ENCODE measurements around the gene FANCG. TPM values are rescaled to one million over a fixed set of nuclear protein-coding genes. Genes with fewer than 3 reads are reported as not detected.

FANCG gene
- total and polyA plus RNA-seq, 4 donors, result 7.2 to 20.6 (median 15.3) TPM

DNA sequence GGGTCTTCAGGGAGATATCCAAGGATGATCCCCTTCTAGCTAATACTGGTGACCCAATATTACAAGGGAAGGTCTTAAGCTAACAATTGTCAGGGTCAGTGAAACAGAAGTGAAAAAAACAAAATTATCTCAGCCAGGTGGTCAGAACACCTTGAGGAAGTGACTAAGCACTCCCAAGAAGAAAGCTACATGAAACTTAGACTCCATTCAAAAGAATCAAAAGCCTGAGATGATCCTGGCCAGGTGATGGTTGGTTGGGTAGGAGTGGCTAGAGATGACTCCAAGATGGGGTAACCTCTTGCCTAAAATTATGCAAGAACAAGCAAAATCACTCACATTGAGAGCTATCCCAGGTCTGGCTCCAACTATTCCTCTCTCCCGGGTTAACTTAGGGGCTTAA, 12.7 kb downstream of the FANCG start:
- ATAC-seq (ENCODE audit: insufficient read depth, low FRiP score), result no peak
- no peak overlapping the region for H3K4me3 ChIP-seq
- TF ChIP-seq CTCF (IDR thresholded peaks at IDR 0.05; ENCODE audit: control extremely low read depth, extremely low read depth), result no peak
- peaks cover 46 to 52% (median 50%) of the 10 kb centered on the region in 4 donors for H3K36me3 ChIP-seq (ENCODE audit: control insufficient read depth in 4 of 4, insufficient read depth in 4 of 4, low read length in 4 of 4)
- DNase-seq, result no peak
- no peaks in the 10 kb centered on the region for H3K27me3 ChIP-seq (ENCODE audit: control insufficient read depth in 3 of 3, insufficient read depth in 3 of 3, low read length in 2 of 3)
- WGBS, 2 donors, result 96 to 98% methylated on average over 1 of the region's 1 CpG
- H3K27ac ChIP-seq (ENCODE audit: low read depth in 1 of 2, low read length in 1 of 2), result no peak overlapping the region
- no peaks in the 10 kb centered on the region for H3K9me3 ChIP-seq (ENCODE audit: control insufficient read depth in 4 of 4, insufficient read depth in 3 of 4, low read length in 3 of 4)
- no peak overlapping the region for H3K9ac ChIP-seq (ENCODE audit: insufficient read depth in 1 of 2, low read length in 2 of 2)
- peaks cover 6 to 23% (median 18%) of the 10 kb centered on the region in 5 donors for H3K4me1 ChIP-seq (ENCODE audit: control insufficient read depth in 5 of 5, insufficient read depth in 5 of 5, low read length in 5 of 5)

GRCh38 chr9:35060548-35061207, 19.1 kb downstream of the FANCG start:
- ATAC-seq (ENCODE audit: insufficient read depth, low FRiP score) (no peak), DNase-seq (no peak)
- Histone ChIP-seq H3K27me3 (ENCODE audit: control insufficient read depth in 3 of 3, insufficient read depth in 3 of 3, low read length in 2 of 3) (no peaks in the 10 kb centered on the region), H3K9me3 (ENCODE audit: control insufficient read depth in 4 of 4, insufficient read depth in 3 of 4, low read length in 3 of 4) (no peaks in the 10 kb centered on the region), H3K9ac (ENCODE audit: insufficient read depth in 1 of 2, low read length in 2 of 2) (no peak overlapping the region), H3K27ac (ENCODE audit: low read depth in 1 of 2, low read length in 1 of 2) (no peak overlapping the region), H3K4me3 (no peak overlapping the region), H3K36me3 (ENCODE audit: control insufficient read depth in 4 of 4, insufficient read depth in 4 of 4, low read length in 4 of 4) (peaks cover 77 to 92% (median 90%) of the 10 kb centered on the region in 4 donors), H3K4me1 (ENCODE audit: control insufficient read depth in 5 of 5, insufficient read depth in 5 of 5, low read length in 5 of 5) (no peaks in the 10 kb centered on the region)
- WGBS, 2 donors, result 95 to 96% methylated on average over 11 of the region's 11 CpGs
- TF ChIP-seq CTCF (IDR thresholded peaks at IDR 0.05; ENCODE audit: control extremely low read depth, extremely low read depth), result no peak

DNA sequence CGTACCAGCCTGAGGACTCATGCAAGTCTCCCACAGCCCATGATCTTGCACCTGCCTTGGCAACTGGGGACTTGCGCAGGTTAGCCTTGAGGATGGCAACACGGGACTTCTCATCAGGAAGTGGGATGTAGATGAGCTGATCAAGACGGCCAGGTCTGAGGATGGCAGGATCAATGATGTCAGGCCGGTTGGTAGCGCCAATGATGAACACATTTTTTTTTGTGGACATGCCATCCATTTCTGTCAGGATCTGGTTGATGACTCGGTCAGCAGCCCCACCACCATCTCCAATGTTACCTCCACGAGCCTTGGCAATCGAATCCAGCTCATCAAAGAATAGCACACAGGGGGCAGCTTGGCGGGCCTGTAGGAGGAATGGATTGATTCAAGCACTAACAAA, 20.3 kb downstream of the FANCG start:
- Histone ChIP-seq H3K27ac (ENCODE audit: low read depth in 1 of 2, low read length in 1 of 2) (no peak overlapping the region), H3K4me3 (no peak overlapping the region), H3K27me3 (ENCODE audit: control insufficient read depth in 3 of 3, insufficient read depth in 3 of 3, low read length in 2 of 3) (no peaks in the 10 kb centered on the region), H3K4me1 (ENCODE audit: control insufficient read depth in 5 of 5, insufficient read depth in 5 of 5, low read length in 5 of 5) (no peaks in the 10 kb centered on the region), H3K36me3 (ENCODE audit: control insufficient read depth in 4 of 4, insufficient read depth in 4 of 4, low read length in 4 of 4) (peaks cover 67 to 91% (median 81%) of the 10 kb centered on the region in 4 donors), H3K9ac (ENCODE audit: insufficient read depth in 1 of 2, low read length in 2 of 2) (no peak overlapping the region), H3K9me3 (ENCODE audit: control insufficient read depth in 4 of 4, insufficient read depth in 3 of 4, low read length in 3 of 4) (no peaks in the 10 kb centered on the region)
- 94% methylated on average over 10 of the region's 10 CpGs for WGBS, 2 donors
- TF ChIP-seq CTCF (IDR thresholded peaks at IDR 0.05; ENCODE audit: control extremely low read depth, extremely low read depth), result no peak
- ATAC-seq (ENCODE audit: insufficient read depth, low FRiP score) (no peak), DNase-seq (no peak)

GRCh38 chr9:35057271-35057620, 22.5 kb downstream of the FANCG start:
- Histone ChIP-seq H3K36me3 (ENCODE audit: control insufficient read depth in 4 of 4, insufficient read depth in 4 of 4, low read length in 4 of 4) (peaks cover 51 to 78% (median 66%) of the 10 kb centered on the region in 4 donors), H3K27me3 (ENCODE audit: control insufficient read depth in 3 of 3, insufficient read depth in 3 of 3, low read length in 2 of 3) (no peaks in the 10 kb centered on the region), H3K4me3 (no peak overlapping the region), H3K4me1 (ENCODE audit: control insufficient read depth in 5 of 5, insufficient read depth in 5 of 5, low read length in 5 of 5) (no peaks in the 10 kb centered on the region), H3K27ac (ENCODE audit: low read depth in 1 of 2, low read length in 1 of 2) (no peak overlapping the region), H3K9me3 (ENCODE audit: control insufficient read depth in 4 of 4, insufficient read depth in 3 of 4, low read length in 3 of 4) (no peaks in the 10 kb centered on the region), H3K9ac (ENCODE audit: insufficient read depth in 1 of 2, low read length in 2 of 2) (no peak overlapping the region)
- TF ChIP-seq CTCF (IDR thresholded peaks at IDR 0.05; ENCODE audit: control extremely low read depth, extremely low read depth), result no peak
- no peak for DNase-seq
- ATAC-seq (ENCODE audit: insufficient read depth, low FRiP score), result no peak
- 96 to 98% methylated on average over 8 of the region's 8 CpGs for WGBS, 2 donors

Measured in lung (tissue), 12 donors.